Measurements from ENCODE around the gene CCDC9.
A peak's percentile ranks its signal among the peaks of the same experiment; 100 is the strongest.
"Not testable (repeated sequence)": the region's sequence is repeated elsewhere in the genome, so short reads cannot be mapped to it uniquely, and the experiment has no call there.

The CCDC9 gene

GRCh38 chr19:47231215-47232054, 24.9 kb upstream of the CCDC9 start:
- peak; percentile 76 to 90 for DNase-seq (ENCODE audit: low read depth in 1 of 2, low spot score in 1 of 2)

GRCh38 chr19:47232422-47233211, 23.7 kb upstream of the CCDC9 start:
- DNase-seq (ENCODE audit: low read depth in 1 of 2, low spot score in 1 of 2): no peak

DNA sequence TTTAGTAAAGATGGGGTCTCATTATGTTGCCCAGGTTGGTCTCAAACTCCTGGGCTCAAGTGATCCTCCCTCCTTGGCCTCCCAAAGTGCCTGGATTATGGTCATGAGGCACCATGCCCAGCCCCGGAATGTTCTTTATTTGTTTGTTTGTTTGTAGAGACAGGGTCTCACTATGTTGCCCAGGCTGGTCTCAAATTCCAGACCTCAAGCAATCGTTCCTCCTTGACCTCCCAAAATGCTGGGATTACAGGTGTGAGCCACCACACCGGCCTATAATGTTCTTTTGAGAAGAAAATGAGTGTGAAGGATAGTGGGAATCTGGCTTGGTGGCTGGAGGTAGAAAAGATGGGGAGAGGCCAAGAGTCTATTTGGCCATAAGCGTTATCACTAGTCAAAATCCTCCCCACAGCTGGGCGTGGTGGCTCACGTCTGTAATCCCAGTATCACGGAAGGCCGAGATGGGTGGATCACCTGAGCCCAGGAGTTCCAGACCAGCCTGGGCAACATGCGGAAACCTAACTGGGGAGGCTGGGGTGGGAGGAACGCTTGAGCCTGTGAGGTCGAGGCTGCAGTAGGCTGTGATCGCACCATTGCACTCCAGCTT, 20.2 kb upstream of the CCDC9 start:
- DNase-seq (ENCODE audit: low read depth in 1 of 2, low spot score in 1 of 2): no peak

DNA sequence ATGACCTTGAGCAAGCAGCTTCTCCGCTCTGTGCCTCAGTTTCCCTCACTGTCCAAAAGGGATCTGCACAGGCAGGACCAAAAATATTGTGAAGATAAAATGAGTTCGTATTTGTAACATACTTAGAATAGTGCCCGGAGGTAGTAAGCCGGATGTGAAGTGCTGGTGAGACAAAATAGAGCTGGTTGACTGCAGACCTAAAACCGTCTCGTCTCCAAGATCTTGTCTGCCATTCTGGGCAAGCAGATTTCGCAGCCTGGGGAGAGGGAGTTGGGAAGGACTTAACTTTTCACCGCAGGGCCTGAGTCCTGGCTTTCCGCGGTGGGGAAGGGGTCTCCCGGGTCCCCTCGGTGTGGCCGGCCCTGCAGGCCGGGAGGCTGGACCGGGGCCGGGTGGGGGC, 17.2 kb upstream of the CCDC9 start:
- no peak for DNase-seq (ENCODE audit: low read depth in 1 of 2, low spot score in 1 of 2)

DNA sequence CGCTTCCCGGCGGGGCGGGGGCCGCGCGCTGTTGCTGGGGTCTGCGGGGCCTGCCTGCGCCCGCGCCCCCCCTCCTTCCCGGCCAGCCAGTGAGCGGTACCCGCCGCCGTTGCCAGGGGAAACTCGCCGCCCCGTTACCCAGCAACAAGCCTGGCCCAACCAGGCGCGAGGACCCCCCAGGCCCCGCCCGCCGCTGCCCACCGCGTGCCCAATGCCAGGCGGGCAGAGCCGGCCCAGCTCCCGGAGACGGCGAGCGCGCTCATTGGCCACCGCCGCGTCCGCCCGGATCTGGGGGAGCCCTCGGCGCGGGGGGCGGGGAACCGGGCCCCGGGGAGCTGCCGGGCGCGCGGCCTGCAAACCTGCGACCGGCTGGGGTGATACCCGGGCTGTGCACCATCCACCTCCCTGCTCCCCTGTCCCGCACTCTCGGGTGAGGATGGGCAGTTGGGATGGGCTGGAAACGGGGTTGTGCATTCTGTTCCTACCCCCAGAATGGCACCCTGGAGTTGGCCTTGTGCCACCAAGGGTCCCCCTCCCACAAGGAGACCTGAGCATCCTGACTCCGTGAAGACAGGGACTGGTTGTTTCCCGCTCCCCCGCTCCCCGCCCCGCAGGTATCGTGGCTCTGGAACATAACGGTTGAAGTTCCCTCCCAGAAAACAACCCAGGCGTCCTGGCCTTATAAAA, 16.6 kb upstream of the CCDC9 start:
- DNase-seq (ENCODE audit: low read depth in 1 of 2, low spot score in 1 of 2): peak in 1 of 2 donors; percentile 48

DNA sequence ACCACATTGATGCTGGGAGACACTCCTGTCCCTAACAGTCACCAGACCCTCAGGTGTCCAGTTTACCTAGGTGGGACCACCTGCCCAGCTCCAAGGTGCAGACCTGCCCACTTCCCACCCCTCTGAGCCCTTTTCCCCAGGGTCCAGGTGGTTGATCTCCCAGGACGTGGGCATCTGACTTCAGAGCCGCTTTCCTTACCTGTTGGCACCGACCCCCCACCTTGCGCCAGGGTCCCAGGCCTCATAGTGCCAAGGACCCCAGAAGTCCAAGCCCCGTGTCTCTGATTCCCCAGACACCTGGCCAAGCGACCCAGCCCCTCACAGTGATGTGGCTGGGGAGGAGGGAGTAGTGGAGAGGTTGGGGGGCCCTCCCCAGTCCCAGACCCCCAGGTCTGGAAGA, 15.8 kb upstream of the CCDC9 start:
- DNase-seq (ENCODE audit: low read depth in 1 of 2, low spot score in 1 of 2): no peak

DNA sequence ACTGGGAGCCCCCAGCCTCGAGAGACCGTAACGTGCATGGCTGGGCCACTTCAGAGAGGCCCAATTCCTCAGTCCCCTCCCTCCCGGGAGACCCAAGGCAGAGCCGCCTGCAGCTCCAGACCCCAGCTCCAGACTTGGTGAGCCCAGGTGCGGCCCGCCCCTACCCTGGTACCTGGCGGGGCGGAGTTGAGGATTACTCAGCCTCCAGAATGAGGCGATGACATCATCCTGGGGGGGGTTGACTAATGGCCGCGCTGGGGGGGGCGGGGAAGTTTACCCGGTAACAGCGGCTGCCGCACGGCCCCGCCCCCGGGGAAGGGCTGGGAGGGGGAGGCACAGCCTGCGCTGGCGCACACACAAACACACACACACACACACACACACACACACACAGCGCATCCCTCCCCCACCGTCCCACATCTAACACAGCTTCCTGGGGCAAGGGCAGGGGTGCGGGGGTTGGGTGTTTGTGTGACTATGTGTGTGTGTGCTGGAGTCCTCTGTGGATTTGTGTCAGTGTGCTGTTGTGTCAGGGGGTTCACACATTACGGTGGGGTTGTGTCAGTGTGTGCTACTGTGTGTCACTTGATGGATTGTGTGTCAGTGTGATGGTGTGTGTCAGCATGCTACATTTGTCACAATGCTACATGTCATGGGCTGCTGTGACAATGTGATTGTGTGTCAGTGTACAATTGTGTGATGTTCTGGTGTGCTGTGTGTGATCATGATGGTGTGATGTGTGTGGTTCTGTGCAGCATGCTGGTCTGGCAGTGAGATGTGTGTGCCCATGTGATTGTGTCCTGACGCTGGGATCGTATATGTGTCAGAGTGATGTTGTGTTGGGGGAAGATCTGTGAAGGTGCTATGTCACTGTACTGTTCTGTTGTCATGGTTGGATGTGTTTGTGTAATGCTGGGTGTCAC, 15.1 kb upstream of the CCDC9 start:
- peak; percentile 69 to 78 for DNase-seq (ENCODE audit: low read depth in 1 of 2, low spot score in 1 of 2)

DNA sequence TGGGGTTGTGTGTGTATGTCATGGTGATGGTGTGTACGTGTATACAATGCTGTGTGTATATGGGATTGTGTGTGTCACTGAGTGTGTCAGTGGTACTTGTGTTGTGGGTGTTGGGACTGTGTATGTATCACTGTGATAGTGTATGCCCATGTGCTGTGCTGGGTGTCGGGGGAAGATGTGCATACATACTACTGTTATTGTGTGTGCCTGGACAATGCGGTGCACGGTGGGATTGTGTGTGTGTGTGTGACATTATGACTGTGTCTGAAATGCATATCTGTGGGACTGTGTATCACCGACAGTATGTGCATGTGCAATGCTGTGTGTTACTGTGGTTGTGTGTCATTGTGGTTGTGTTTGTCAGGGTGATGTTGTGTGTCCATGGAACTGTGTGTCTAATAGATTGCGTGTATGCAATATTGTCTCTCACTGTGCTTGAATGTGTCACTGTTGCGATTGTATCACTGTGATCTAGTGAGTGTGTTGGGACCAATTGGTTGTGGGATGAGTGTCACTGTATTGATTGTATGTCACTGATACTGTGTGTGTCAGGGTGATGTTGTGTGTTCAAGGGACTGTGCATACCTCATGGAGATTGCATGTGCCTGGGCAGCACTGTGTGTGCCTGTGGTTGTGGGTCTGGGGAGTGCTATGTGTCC, 14.3 kb upstream of the CCDC9 start:
- DNase-seq (ENCODE audit: low read depth in 1 of 2, low spot score in 1 of 2): no peak

DNA sequence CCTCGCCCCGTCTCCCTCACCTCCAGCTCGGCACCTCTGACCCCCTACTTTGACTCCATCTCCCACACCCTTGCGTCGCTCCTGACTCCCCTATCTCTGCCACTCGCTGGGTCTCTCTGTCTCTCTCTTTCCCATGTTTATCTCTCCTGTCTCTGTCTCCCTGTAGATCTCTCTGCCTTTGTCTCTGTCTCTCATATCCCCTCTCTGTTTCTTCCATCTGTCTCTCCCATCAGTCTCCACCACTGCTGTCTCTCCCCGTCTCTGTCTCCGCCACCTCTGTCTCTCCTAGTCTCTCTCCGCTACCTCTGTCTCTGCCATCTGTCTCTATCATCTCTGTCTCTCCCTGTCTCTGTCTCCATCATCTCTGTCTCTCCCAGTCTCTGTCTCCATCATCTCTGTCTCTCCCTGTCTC, 13.0 kb upstream of the CCDC9 start:
- DNase-seq (ENCODE audit: low read depth in 1 of 2, low spot score in 1 of 2): no peak

DNA sequence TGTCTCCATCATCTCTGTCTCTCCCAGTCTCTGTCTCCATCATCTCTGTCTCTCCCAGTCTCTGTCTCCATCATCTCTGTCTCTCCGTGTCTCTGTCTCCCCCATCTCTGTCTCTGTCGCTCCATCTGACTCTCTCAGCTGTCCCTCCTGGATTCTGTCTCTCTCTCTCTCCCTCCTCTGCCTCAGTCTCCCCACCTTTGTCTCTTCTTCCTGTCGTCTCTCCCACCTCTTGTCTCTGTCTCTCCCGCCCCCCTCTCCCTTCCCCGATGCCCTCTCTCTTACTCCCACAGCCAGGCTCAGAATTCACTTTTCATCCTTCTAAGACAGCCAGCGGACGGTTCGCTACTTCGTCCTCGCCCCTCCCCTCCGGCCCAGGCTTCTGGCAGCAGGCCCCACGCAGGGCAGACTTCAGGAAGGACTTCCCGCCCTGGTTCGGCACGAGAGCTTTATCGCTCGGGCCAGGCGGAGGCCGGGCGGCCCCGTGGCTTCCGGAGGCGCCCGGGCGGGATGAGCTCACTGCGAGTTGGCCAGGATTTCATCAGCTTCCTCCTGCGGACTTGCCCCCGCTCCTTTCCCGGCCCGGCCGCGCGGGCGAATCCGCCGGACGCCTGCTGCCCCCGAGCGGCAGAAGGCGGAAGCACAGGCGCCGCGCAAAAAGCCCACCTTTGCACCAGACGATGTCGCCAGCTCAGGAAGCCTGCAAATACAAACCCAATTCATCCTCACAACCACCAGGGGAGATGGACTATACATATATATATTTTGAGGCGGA, 12.4 kb upstream of the CCDC9 start:
- peak; percentile 72 to 87 for DNase-seq (ENCODE audit: low read depth in 1 of 2, low spot score in 1 of 2)

- DNase-seq (ENCODE audit: low read depth in 1 of 2, low spot score in 1 of 2): peak; percentile 70 to 71
These were observed 8.9 kb upstream of the CCDC9 start for GRCh38 chr19:47247308-47247990.

DNA sequence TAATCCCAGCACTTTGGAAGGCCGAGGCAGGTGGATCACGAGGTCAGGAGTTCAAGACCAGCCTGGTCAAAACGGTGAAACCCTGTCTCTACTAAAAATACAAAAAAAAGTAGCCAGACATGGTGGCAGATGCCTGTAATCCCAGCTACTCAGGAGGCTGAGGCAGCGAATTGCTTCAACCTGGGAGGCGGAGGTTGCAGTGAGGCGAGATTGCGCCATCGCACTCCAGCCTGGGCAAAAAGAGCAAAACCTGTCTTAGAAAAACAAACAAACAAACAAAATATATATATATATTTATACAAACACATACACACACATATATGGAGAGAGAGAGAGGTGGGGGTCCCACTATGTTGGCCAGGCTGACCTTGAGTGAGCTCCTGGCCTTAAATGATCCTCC, 3.3 kb upstream of the CCDC9 start:
- not testable (repeated sequence) for DNase-seq (ENCODE audit: low read depth in 1 of 2, low spot score in 1 of 2)

DNA sequence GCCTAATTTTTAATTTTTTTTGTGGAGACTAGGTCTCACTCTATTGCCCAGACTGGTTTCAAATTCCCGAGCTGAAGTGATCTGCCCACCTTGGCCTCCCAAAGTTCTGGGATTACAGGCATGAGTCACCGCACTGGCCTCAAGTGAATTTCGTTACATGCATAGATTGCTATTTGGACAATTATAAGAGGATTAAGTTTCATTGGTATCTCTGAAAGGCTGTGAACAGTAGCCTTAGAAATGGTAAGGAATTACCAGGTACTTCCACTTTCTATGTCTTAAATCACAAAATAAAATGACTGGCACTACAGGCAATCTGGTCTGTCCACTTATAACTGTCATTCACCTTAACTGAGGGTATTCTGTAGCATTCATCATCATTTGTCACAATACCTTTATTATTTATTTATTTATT, 2.9 kb upstream of the CCDC9 start:
- no peak for DNase-seq (ENCODE audit: low read depth in 1 of 2, low spot score in 1 of 2)

DNA sequence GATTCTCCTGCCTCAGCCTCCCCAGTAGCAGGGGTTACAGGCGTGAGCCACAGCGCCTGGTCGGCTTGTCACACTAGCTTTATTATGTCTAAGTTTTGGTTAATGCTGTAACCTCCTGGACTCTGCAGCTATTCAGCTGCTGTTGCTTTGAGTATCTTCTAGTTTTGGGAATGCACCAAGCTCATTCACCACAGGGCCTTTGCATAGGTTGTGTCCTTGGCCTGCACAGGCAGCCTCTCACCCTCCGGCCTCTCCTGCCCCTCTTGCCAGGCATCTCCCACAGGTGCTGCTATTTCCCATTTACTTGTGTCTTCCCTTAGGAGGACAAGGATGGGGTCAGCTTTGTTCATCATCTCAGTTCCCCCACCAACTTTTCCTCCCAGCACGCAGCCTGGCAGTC, 2.4 kb upstream of the CCDC9 start:
- no peak for DNase-seq (ENCODE audit: low read depth in 1 of 2, low spot score in 1 of 2)

DNA sequence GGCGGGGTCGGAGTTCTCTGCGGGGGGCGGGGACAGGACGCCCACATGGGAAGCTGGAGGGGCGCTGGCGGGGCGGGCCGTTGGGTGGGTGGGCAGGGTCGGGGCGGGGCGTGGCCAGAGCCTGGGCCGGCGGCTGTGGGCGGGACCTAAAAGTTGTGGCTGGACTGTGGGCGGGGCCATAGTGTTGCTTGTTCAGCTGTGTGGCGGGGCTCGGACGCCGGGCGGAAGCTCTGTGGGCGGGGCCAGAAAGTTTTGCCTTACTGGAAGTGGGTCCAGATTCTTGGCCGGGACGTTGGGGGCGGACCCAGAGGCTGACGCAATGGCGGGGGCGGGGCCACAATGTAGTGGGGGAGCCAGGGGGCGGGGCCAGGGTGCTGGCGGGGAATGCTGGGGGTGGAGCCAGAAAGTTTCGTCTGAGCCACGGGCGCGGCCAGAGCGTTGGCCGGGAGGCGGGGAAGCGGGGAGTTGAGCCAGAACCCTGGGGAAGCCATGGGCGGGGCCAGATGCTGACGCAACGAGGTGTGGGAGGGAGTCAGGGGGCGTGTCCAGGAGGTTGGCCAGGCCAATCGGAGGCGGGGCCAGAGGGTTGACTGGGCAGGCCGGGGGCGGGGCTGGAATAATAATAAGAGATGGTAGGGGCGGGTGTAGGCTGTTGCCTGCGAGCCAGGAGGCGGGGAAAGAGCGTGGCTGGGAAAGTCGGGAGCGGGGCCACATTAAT, 527 bp downstream of the CCDC9 start:
- peak; percentile 96 to 98 for DNase-seq (ENCODE audit: low read depth in 1 of 2, low spot score in 1 of 2)

- no peak for DNase-seq (ENCODE audit: low read depth in 1 of 2, low spot score in 1 of 2)
These were observed 1.3 kb downstream of the CCDC9 start for GRCh38 chr19:47257411-47258169.

DNA sequence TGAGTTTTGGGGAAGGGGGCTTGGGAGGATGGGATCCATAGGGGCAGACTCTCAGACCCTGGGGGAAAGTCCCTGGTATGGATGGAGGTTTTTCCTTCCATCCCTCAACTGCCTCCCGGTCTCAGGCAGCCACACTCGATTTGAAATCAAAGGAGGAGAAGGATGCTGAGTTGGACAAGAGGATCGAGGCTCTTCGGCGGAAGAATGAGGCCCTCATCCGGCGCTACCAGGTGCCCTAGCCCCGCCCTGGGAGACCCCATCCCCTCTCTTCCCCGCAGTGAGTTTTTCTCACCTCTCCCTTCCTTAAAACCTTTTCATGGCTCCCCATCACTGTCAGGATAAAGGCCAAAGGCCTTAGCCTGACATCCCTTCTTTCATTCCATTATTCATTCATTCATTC, 2.1 kb downstream of the CCDC9 start:
- DNase-seq (ENCODE audit: low read depth in 1 of 2, low spot score in 1 of 2): no peak
